Activated CD8-positive, alpha-beta memory T cell treated with anti-CD3 and anti-CD28 coated beads, Interleukin-2, amount 50 U/mL, for 4 hours (primary cell): ENCODE data around the gene CAMKMT.

Source experiments
- DNase-seq: peaks from one replicate; pipeline ENCODE4 v3.0.0-alpha.2; 2020

The CAMKMT gene

GRCh38 chr2:44668336-44668735 is 306.6 kb downstream of the CAMKMT start:
- no peak for DNase-seq

- no peak for DNase-seq
Observed at GRCh38 chr2:44671276-44671675, 309.5 kb downstream of the CAMKMT start.

GRCh38 chr2:44671916-44672315 is 310.2 kb downstream of the CAMKMT start:
- no peak for DNase-seq

GRCh38 chr2:44672431-44672830 is 310.7 kb downstream of the CAMKMT start:
- DNase-seq, result no peak

GRCh38 chr2:44674473-44675284 is 312.9 kb downstream of the CAMKMT start:
- no peak for DNase-seq

- DNase-seq, result no peak
Observed at GRCh38 chr2:44676379-44676778, 314.6 kb downstream of the CAMKMT start.

- DNase-seq, result no peak
Observed at GRCh38 chr2:44679584-44679983, 317.8 kb downstream of the CAMKMT start.

- DNase-seq, result no peak
Observed at GRCh38 chr2:44679990-44680389, 318.2 kb downstream of the CAMKMT start.

GRCh38 chr2:44680424-44680971 is 318.8 kb downstream of the CAMKMT start:
- DNase-seq, result no peak

- no peak for DNase-seq
Observed at GRCh38 chr2:44680983-44681531, 319.3 kb downstream of the CAMKMT start.

- no peak for DNase-seq
Observed at GRCh38 chr2:44682459-44682858, 320.7 kb downstream of the CAMKMT start.

- no peak for DNase-seq
Observed at GRCh38 chr2:44684559-44684958, 322.8 kb downstream of the CAMKMT start.

GRCh38 chr2:44686561-44686960 is 324.8 kb downstream of the CAMKMT start:
- no peak for DNase-seq

- no peak for DNase-seq
Observed at GRCh38 chr2:44687686-44688455, 326.1 kb downstream of the CAMKMT start.

GRCh38 chr2:44688456-44689124 is 326.8 kb downstream of the CAMKMT start:
- no peak for DNase-seq

- no peak for DNase-seq
Observed at GRCh38 chr2:44689516-44689915, 327.8 kb downstream of the CAMKMT start.

GRCh38 chr2:44691174-44691785 is 329.5 kb downstream of the CAMKMT start:
- no peak for DNase-seq

GRCh38 chr2:44692821-44693220 is 331.1 kb downstream of the CAMKMT start:
- no peak for DNase-seq

GRCh38 chr2:44700824-44701223 is 339.1 kb downstream of the CAMKMT start:
- no peak for DNase-seq

GRCh38 chr2:44705356-44705755 is 343.6 kb downstream of the CAMKMT start:
- no peak for DNase-seq

GRCh38 chr2:44705876-44706480 is 344.2 kb downstream of the CAMKMT start:
- DNase-seq, result no peak
